ENCODE measurements around the gene SAA2.
A peak's percentile ranks its signal among the peaks of the same experiment; 100 is the strongest.
"Not testable (repeated sequence)": the region's sequence is repeated elsewhere in the genome, so short reads cannot be mapped to it uniquely, and the experiment has no call there.

SAA2 gene

DNA sequence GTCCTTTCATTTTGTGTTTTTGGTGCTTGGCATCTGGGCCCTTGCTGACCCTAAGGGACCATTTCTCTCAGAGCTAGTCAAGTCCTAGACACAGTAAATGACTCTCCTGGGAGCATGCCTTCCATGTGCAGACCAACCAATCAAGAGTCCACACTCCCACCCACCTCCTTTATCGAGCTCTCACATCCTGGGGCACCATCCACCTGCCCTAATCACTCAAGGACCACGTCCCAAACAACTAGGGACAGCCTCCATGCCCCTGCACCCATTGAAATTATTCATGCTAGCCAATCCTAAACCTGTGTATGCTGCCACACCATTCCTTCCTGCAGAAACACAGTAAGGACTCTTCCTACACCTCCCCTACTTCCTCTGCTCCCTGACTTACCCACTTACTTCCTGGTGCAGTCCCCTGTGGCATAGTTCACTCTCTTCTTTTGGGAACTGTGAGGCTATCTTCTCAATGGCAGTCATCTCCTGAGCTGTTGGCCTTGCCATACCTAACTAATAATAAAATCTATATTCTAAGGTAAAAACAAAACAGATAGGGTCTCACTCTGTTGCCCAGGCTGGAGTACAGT is 6.4 kb upstream of the SAA2 start:
- TF ChIP-seq, protein P1, sequence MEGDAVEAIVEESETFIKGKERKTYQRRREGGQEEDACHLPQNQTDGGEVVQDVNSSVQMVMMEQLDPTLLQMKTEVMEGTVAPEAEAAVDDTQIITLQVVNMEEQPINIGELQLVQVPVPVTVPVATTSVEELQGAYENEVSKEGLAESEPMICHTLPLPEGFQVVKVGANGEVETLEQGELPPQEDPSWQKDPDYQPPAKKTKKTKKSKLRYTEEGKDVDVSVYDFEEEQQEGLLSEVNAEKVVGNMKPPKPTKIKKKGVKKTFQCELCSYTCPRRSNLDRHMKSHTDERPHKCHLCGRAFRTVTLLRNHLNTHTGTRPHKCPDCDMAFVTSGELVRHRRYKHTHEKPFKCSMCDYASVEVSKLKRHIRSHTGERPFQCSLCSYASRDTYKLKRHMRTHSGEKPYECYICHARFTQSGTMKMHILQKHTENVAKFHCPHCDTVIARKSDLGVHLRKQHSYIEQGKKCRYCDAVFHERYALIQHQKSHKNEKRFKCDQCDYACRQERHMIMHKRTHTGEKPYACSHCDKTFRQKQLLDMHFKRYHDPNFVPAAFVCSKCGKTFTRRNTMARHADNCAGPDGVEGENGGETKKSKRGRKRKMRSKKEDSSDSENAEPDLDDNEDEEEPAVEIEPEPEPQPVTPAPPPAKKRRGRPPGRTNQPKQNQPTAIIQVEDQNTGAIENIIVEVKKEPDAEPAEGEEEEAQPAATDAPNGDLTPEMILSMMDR (IDR thresholded peaks at IDR 0.05; ENCODE audit: low read depth, low read length, missing control alignments): no peak
- H3K36me3 ChIP-seq (replicated peaks): no peaks in the 10 kb centered on the region
- no peak overlapping the region for H3K4me3 ChIP-seq (ENCODE audit: low read depth, low read length)
- no peak for DNase-seq
- H3K27me3 ChIP-seq (replicated peaks): no peaks in the 10 kb centered on the region
- no peak overlapping the region for H3K27ac ChIP-seq
- in situ Hi-C loops (cut with HindIII; ENCODE audit: low pct_ligation_motif_present, low sequenced_read_pairs): no loop called here

DNA sequence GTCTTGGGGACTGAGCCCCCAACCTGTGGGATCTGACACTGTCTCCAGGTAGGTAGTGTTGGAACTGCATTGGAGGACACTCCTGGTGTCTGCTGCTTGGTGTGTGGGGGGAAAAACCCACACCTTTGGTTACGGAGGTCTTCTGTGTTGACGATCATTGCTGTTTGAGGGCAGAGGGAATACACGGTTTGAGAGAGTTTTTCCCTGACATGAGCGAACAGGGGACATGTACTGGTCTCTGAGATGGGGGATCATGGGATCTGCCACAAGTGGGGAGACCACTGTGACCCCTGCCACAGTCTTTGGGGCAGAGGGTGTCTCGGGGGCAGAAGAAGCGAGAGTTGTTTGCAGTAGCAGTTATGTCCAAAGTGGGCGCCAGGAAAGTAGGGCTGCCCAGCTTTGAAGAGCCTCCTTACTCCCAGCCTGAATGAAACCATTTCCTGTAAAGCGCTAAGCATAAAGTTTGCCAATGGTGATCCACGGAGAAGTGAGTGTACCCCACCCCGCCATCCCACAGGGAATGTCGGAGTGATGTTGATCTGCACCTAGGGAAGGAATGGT is 5.4 kb upstream of the SAA2 start:
- in situ Hi-C loops (cut with HindIII; ENCODE audit: low pct_ligation_motif_present, low sequenced_read_pairs): no loop called here
- Histone ChIP-seq H3K4me3 (ENCODE audit: low read depth, low read length) (no peak overlapping the region), H3K27me3 (replicated peaks) (no peaks in the 10 kb centered on the region), H3K27ac (no peak overlapping the region), H3K36me3 (replicated peaks) (no peaks in the 10 kb centered on the region)
- TF ChIP-seq, protein P1 (IDR thresholded peaks at IDR 0.05; ENCODE audit: low read depth, low read length, missing control alignments): no peak
- no peak for DNase-seq

- H3K27me3 ChIP-seq (replicated peaks): no peaks in the 10 kb centered on the region
- H3K27ac ChIP-seq: no peak overlapping the region
- no peak for DNase-seq
- TF ChIP-seq, protein P1 (IDR thresholded peaks at IDR 0.05; ENCODE audit: low read depth, low read length, missing control alignments): peak; percentile 4
- H3K36me3 ChIP-seq (replicated peaks): no peaks in the 10 kb centered on the region
- in situ Hi-C loops (cut with HindIII; ENCODE audit: low pct_ligation_motif_present, low sequenced_read_pairs): no loop called here
- no peak overlapping the region for H3K4me3 ChIP-seq (ENCODE audit: low read depth, low read length)
Measured at GRCh38 chr11:18253233-18253632, 4.8 kb upstream of the SAA2 start.

DNA sequence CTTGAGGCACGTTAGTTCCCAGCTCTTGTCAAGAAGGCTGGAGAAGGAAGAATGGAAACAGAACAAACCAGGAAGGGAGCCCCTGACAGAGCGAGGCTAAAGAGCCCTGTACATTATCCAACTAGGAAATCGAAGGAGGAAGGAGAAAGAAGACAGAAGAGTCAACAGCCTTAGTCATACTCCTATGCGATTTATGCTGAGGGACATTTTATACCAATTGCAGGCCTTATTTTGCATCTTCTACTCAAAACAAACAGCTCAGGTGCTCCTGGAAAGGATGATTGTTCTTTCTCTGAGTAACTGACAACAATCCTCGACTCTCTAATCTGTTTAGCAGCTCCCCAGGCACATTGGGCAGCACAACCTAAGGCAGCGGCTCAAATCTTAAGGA is 1.3 kb downstream of the SAA2 start:
- H3K4me3 ChIP-seq (ENCODE audit: low read depth, low read length); H3K36me3 ChIP-seq (replicated peaks); H3K27ac ChIP-seq; DNase-seq; H3K27me3 ChIP-seq (replicated peaks); in situ Hi-C loops (cut with HindIII; ENCODE audit: low pct_ligation_motif_present, low sequenced_read_pairs): not testable (repeated sequence)

DNA sequence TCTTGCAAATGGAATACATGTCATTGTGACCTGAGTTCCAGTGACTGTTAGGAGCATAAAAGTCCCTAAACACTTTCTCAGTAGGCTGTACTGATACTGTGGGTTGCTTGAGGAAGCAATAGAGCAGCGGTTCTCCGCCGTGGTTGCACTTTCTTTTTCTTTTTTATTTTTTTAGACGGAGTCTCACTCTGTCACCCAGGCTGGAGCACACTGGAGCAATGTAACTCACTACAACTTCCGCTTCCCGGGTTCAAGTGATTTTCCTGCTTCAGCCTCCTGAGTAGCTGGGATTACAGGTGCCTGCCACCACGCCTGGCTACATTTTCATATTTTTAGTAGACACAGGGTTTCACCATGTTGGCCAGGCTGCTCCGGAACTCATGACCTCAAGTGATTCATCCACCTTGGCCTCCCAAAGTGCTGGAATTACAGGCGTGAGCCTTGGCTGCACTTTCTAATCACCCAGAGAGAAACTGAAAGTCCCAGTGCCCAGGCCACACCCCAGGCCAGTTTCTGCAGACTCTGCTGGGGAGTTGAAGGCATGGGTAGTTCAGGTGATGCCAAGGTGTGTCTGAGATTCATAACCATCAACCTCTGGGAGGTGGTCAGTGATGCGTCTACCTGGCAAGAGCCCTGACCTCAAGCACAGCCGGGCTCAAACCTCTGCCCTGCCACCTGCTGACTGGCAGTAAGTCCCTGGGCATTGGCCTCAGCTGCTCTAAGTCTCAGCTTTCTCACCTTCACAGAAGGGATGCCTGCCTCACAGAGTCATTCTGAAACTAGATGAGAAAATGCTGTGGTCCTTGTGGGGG is 1.9 kb downstream of the SAA2 start:
- H3K27me3 ChIP-seq (replicated peaks); in situ Hi-C loops (cut with HindIII; ENCODE audit: low pct_ligation_motif_present, low sequenced_read_pairs); H3K36me3 ChIP-seq (replicated peaks); H3K4me3 ChIP-seq (ENCODE audit: low read depth, low read length); H3K27ac ChIP-seq; DNase-seq: not testable (repeated sequence)

DNA sequence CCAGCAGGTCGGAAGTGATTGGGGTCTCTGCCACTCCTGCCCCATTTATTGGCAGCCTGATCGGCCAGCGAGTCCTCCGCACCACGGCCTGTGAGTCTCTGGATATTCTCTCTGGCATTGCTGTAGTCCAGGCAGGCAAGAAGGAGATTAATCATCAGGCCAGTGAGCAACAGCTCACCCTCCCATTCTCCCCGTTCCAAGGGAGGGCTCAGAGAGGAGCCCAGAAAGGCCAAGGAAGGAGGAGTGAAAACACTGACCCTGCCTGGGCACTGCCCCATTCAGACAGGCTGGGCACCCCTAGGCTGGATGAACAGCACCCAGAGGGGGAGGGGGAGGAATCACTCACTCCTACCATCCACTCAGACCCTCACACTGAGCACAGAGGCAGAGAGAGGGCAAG is 3.1 kb downstream of the SAA2 start:
- no peak for DNase-seq
- no peaks in the 10 kb centered on the region for H3K27me3 ChIP-seq (replicated peaks)
- no peaks in the 10 kb centered on the region for H3K36me3 ChIP-seq (replicated peaks)
- H3K27ac ChIP-seq: no peak overlapping the region
- in situ Hi-C loops (cut with HindIII; ENCODE audit: low pct_ligation_motif_present, low sequenced_read_pairs): no loop called here
- TF ChIP-seq, protein P1 (IDR thresholded peaks at IDR 0.05; ENCODE audit: low read depth, low read length, missing control alignments): no peak
- H3K4me3 ChIP-seq (ENCODE audit: low read depth, low read length): no peak overlapping the region
